OCI-LY3 (cell line): ENCODE data around the gene POLR1G.

Experiments
- EZH2phosphoT487 ChIP-seq: fragments of 200-600 bp; shearing (Covaris generic); IDR thresholded peaks from 2 replicates; pipeline ENCODE4 v1.6.1; 2018; ENCODE audit warnings: antibody characterized with exemption, mixed run types, low read depth
- TF ChIP-seq, protein P1 (sequence below): fragments of 200-600, 300-600 bp; sonication (generic); IDR thresholded peaks from 2 replicates; pipeline ENCODE4 v1.5.1; 2014; ENCODE audit warnings: antibody characterized with exemption, low read length, low read depth

DNA sequence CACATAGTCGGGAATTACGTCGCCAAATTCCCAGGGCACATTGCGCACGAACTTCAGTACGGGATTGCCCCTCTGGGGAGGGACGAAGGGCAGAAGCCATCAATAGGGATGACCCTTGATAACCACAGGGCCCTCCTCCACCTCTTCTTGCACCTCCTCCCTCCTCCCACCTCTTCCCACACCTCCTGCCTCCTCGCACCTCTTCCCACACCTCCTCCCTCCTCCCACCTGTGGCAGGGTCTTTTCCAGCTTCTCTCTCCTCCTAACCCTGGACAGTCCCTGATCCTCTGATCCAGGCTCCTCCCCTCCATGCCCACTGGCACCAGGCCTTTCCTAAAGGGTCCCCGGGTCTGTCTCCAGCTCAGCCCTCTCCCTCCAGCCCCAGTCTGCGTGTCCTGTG is 13.9 kb downstream of the POLR1G start:
- TF ChIP-seq, protein P1, sequence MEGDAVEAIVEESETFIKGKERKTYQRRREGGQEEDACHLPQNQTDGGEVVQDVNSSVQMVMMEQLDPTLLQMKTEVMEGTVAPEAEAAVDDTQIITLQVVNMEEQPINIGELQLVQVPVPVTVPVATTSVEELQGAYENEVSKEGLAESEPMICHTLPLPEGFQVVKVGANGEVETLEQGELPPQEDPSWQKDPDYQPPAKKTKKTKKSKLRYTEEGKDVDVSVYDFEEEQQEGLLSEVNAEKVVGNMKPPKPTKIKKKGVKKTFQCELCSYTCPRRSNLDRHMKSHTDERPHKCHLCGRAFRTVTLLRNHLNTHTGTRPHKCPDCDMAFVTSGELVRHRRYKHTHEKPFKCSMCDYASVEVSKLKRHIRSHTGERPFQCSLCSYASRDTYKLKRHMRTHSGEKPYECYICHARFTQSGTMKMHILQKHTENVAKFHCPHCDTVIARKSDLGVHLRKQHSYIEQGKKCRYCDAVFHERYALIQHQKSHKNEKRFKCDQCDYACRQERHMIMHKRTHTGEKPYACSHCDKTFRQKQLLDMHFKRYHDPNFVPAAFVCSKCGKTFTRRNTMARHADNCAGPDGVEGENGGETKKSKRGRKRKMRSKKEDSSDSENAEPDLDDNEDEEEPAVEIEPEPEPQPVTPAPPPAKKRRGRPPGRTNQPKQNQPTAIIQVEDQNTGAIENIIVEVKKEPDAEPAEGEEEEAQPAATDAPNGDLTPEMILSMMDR = no peak
- TF ChIP-seq EZH2phosphoT487 = no peak
